ENCODE results near the gene GDF15.
"Not testable (repeated sequence)": the region's sequence is repeated elsewhere in the genome, so short reads cannot be mapped to it uniquely, and the experiment has no call there.

GDF15 gene

GRCh38 chr19:18399008-18399407, 13.1 kb downstream of the GDF15 start:
- Histone ChIP-seq H2AFZ (ENCODE audit: low read depth, low read length, severe bottlenecking) (no peak overlapping the region), H3F3A (ENCODE audit: insufficient read depth) (peaks cover 8% of the 10 kb centered on the region), H3K9ac (ENCODE audit: low read length) (no peak overlapping the region), H3K9me2 (replicated peaks; ENCODE audit: insufficient read depth, low read length) (no peaks in the 10 kb centered on the region), H3K4me3 (ENCODE audit: insufficient read depth, low read length, poor library complexity, severe bottlenecking) (no peak overlapping the region), H3K36me3 (ENCODE audit: low read length) (no peaks in the 10 kb centered on the region), H3K79me2 (ENCODE audit: insufficient read depth, low read length) (no peaks in the 10 kb centered on the region), H3K4me2 (ENCODE audit: low read depth, low read length, poor library complexity, severe bottlenecking) (no peak overlapping the region), H3K27me3 (ENCODE audit: low read length) (no peaks in the 10 kb centered on the region; the same call in 1 of the 2 replicates), H4K20me1 (ENCODE audit: low read depth, low read length) (no peaks in the 10 kb centered on the region), H3K27ac (ENCODE audit: low read depth, low read length) (no peak overlapping the region), H3K9me3 (ENCODE audit: insufficient read depth, low read length) (no peaks in the 10 kb centered on the region)
- no peak for TF ChIP-seq EZH2phosphoT487 (conservative IDR thresholded peaks at IDR 0.05; ENCODE audit: low read length)
- TF ChIP-seq CTCF (IDR thresholded peaks at IDR 0.05; ENCODE audit: insufficient read depth, low read length, poor library complexity, severe bottlenecking): no peak

GRCh38 chr19:18401580-18402112, 15.7 kb downstream of the GDF15 start:
- Histone ChIP-seq H3K9me3 (ENCODE audit: insufficient read depth, low read length) (no peaks in the 10 kb centered on the region), H3K27ac (ENCODE audit: low read depth, low read length) (no peak overlapping the region), H3K4me3 (ENCODE audit: insufficient read depth, low read length, poor library complexity, severe bottlenecking) (no peak overlapping the region), H3K36me3 (ENCODE audit: low read length) (no peaks in the 10 kb centered on the region), H2AFZ (ENCODE audit: low read depth, low read length, severe bottlenecking) (no peak overlapping the region), H4K20me1 (ENCODE audit: low read depth, low read length) (no peaks in the 10 kb centered on the region), H3K79me2 (ENCODE audit: insufficient read depth, low read length) (no peaks in the 10 kb centered on the region), H3K4me2 (ENCODE audit: low read depth, low read length, poor library complexity, severe bottlenecking) (no peak overlapping the region), H3K9ac (ENCODE audit: low read length) (no peak overlapping the region), H3F3A (ENCODE audit: insufficient read depth) (peaks cover 8% of the 10 kb centered on the region), H3K9me2 (replicated peaks; ENCODE audit: insufficient read depth, low read length) (no peaks in the 10 kb centered on the region), H3K27me3 (ENCODE audit: low read length) (no peaks in the 10 kb centered on the region)
- TF ChIP-seq CTCF (IDR thresholded peaks at IDR 0.05; ENCODE audit: insufficient read depth, low read length, poor library complexity, severe bottlenecking) (peak; percentile 22), EZH2phosphoT487 (conservative IDR thresholded peaks at IDR 0.05; ENCODE audit: low read length) (no peak)

- H4K20me1 ChIP-seq (ENCODE audit: low read depth, low read length); H3K4me2 ChIP-seq (ENCODE audit: low read depth, low read length, poor library complexity, severe bottlenecking); H3K27me3 ChIP-seq (ENCODE audit: low read length); H3K27ac ChIP-seq (ENCODE audit: low read depth, low read length); H3K9ac ChIP-seq (ENCODE audit: low read length); H2AFZ ChIP-seq (ENCODE audit: low read depth, low read length, severe bottlenecking); H3K4me3 ChIP-seq (ENCODE audit: insufficient read depth, low read length, poor library complexity, severe bottlenecking); H3K79me2 ChIP-seq (ENCODE audit: insufficient read depth, low read length); H3F3A ChIP-seq (ENCODE audit: insufficient read depth); H3K9me2 ChIP-seq (replicated peaks; ENCODE audit: insufficient read depth, low read length); H3K36me3 ChIP-seq (ENCODE audit: low read length); H3K9me3 ChIP-seq (ENCODE audit: insufficient read depth, low read length): not testable (repeated sequence)
These were observed 16.7 kb downstream of the GDF15 start for GRCh38 chr19:18402455-18403248.

GRCh38 chr19:18405754-18406153, 19.8 kb downstream of the GDF15 start:
- not testable (repeated sequence) for H3K4me3 ChIP-seq (ENCODE audit: insufficient read depth, low read length, poor library complexity, severe bottlenecking); H3K27me3 ChIP-seq (ENCODE audit: low read length); H3K9me2 ChIP-seq (replicated peaks; ENCODE audit: insufficient read depth, low read length); H2AFZ ChIP-seq (ENCODE audit: low read depth, low read length, severe bottlenecking); H3F3A ChIP-seq (ENCODE audit: insufficient read depth); H3K9ac ChIP-seq (ENCODE audit: low read length); H3K79me2 ChIP-seq (ENCODE audit: insufficient read depth, low read length); H3K4me2 ChIP-seq (ENCODE audit: low read depth, low read length, poor library complexity, severe bottlenecking); H3K27ac ChIP-seq (ENCODE audit: low read depth, low read length); H3K36me3 ChIP-seq (ENCODE audit: low read length); H3K9me3 ChIP-seq (ENCODE audit: insufficient read depth, low read length); H4K20me1 ChIP-seq (ENCODE audit: low read depth, low read length)
